OCI-LY1 (cell line): ENCODE data around the gene AASDH.

Experiments
- EZH2 ChIP-seq: fragments of 200-600 bp; sonication (generic), shearing (Covaris generic); IDR thresholded peaks from 2 replicates; pipeline ENCODE4 v1.8.0; 2017; ENCODE audit warnings: borderline replicate concordance, mixed run types, mild to moderate bottlenecking, antibody characterized with exemption, low read length, moderate library complexity, mixed read lengths
- TF ChIP-seq, protein P1 (sequence below): fragments of 200-600 bp; sonication (generic), shearing (Covaris generic); IDR thresholded peaks from 2 replicates; pipeline ENCODE4 v1.5.1; 2017; ENCODE audit warnings: mild to moderate bottlenecking, antibody characterized with exemption, low read length, moderate library complexity, mixed read lengths

DNA sequence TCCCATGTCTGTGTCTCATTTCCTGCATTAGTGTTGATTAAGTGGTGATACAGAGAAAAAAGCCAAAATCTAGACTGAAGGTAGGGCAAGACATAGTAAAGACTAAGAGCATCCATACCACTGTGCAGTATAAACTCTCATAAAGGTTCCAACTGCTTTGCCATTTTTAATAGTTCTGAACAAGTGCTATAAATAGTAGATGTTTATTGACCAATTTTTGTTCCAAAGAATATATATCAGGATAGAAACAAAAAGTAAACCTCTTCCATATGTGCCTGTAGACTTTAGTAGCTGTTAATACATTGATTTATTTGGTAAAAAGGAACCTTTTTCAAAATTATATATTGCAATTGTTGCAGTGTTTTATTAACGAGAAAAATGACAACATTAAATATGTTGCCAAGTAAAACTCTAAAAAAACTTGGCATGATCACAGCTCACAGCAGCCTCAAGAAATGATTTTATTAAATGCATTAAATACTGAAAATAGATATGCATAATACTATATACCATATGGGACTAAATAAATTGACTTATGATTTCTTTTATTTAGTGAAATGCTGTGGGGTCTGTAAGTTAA lies 22.3 kb upstream of the AASDH start:
- TF ChIP-seq, protein P1, sequence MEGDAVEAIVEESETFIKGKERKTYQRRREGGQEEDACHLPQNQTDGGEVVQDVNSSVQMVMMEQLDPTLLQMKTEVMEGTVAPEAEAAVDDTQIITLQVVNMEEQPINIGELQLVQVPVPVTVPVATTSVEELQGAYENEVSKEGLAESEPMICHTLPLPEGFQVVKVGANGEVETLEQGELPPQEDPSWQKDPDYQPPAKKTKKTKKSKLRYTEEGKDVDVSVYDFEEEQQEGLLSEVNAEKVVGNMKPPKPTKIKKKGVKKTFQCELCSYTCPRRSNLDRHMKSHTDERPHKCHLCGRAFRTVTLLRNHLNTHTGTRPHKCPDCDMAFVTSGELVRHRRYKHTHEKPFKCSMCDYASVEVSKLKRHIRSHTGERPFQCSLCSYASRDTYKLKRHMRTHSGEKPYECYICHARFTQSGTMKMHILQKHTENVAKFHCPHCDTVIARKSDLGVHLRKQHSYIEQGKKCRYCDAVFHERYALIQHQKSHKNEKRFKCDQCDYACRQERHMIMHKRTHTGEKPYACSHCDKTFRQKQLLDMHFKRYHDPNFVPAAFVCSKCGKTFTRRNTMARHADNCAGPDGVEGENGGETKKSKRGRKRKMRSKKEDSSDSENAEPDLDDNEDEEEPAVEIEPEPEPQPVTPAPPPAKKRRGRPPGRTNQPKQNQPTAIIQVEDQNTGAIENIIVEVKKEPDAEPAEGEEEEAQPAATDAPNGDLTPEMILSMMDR = no peak
- TF ChIP-seq EZH2 = no peak
